Mucosa of stomach (tissue), 1 donor: ENCODE data around the gene ABI3.
A peak's percentile ranks its signal among the peaks of the same experiment; 100 is the strongest.
"Not testable (repeated sequence)": the region's sequence is repeated elsewhere in the genome, so short reads cannot be mapped to it uniquely, and the experiment has no call there.

Experiments
- H3K27me3 ChIP-seq: one replicate; pipeline ENCODE4 v1.7.0; 2013; ENCODE audit warnings: mild to moderate bottlenecking, low read length; ENCODE audit not compliant: control insufficient read depth, insufficient read depth
- H3K36me3 ChIP-seq: one replicate; pipeline ENCODE4 v1.7.0; 2013; ENCODE audit warnings: low read length; ENCODE audit not compliant: control insufficient read depth, insufficient read depth
- H3K4me1 ChIP-seq: one replicate; pipeline ENCODE4 v1.7.0; 2013; ENCODE audit warnings: mild to moderate bottlenecking, low read length; ENCODE audit not compliant: control insufficient read depth, insufficient read depth
- H3K4me3 ChIP-seq: one replicate; pipeline ENCODE4 v1.7.0; 2013; ENCODE audit warnings: low read length
- H3K9ac ChIP-seq: one replicate; pipeline ENCODE4 v1.7.0; 2013; ENCODE audit warnings: mild to moderate bottlenecking, low read length, moderate library complexity
- H3K9me3 ChIP-seq: one replicate; pipeline ENCODE4 v1.7.0; 2013; ENCODE audit warnings: mild to moderate bottlenecking, low read length, moderate library complexity; ENCODE audit not compliant: control insufficient read depth
- donor health status: Pancreatic carcinoma.

ABI3 gene

GRCh38 chr17:49185381-49185780 lies 25.1 kb upstream of the ABI3 start:
- not testable (repeated sequence) for H3K9ac ChIP-seq, H3K36me3 ChIP-seq, H3K9me3 ChIP-seq, H3K27me3 ChIP-seq, H3K4me3 ChIP-seq, H3K4me1 ChIP-seq

GRCh38 chr17:49187301-49187700 lies 23.2 kb upstream of the ABI3 start:
- Histone ChIP-seq H3K4me1 (no peaks in the 10 kb centered on the region), H3K9ac (no peak overlapping the region), H3K9me3 (no peaks in the 10 kb centered on the region)

GRCh38 chr17:49190932-49191331 lies 19.6 kb upstream of the ABI3 start:
- Histone ChIP-seq H3K9ac (no peak overlapping the region), H3K4me3 (no peak overlapping the region), H3K9me3 (no peaks in the 10 kb centered on the region), H3K36me3 (no peaks in the 10 kb centered on the region), H3K4me1 (no peaks in the 10 kb centered on the region), H3K27me3 (no peaks in the 10 kb centered on the region)

More at GRCh38 chr17:49187301-49187700, 23.2 kb upstream of the ABI3 start:
- Histone ChIP-seq H3K27me3 (no peaks in the 10 kb centered on the region), H3K36me3 (no peaks in the 10 kb centered on the region), H3K4me3 (no peak overlapping the region)

- no peaks in the 10 kb centered on the region for H3K9me3 ChIP-seq
- peak overlapping the region; percentile 100 for H3K4me3 ChIP-seq
- no peaks in the 10 kb centered on the region for H3K36me3 ChIP-seq
- peak overlapping the region; percentile 91 for H3K9ac ChIP-seq
- no peaks in the 10 kb centered on the region for H3K27me3 ChIP-seq
- no peaks in the 10 kb centered on the region for H3K4me1 ChIP-seq
Measured at GRCh38 chr17:49191409-49191916, 19.0 kb upstream of the ABI3 start.

GRCh38 chr17:49191917-49192741 lies 18.4 kb upstream of the ABI3 start:
- Histone ChIP-seq H3K4me1 (no peaks in the 10 kb centered on the region), H3K9me3 (no peaks in the 10 kb centered on the region), H3K36me3 (no peaks in the 10 kb centered on the region), H3K4me3 (peak overlapping the region; percentile 100), H3K9ac (peak overlapping the region; percentile 91), H3K27me3 (no peaks in the 10 kb centered on the region)

GRCh38 chr17:49193513-49194296 lies 16.8 kb upstream of the ABI3 start:
- H3K36me3 ChIP-seq: no peaks in the 10 kb centered on the region
- peak overlapping the region; percentile 100 for H3K4me3 ChIP-seq
- no peaks in the 10 kb centered on the region for H3K9me3 ChIP-seq
- peak overlapping the region; percentile 91 for H3K9ac ChIP-seq
- H3K27me3 ChIP-seq: no peaks in the 10 kb centered on the region
- no peaks in the 10 kb centered on the region for H3K4me1 ChIP-seq

- Histone ChIP-seq H3K27me3 (no peaks in the 10 kb centered on the region), H3K9ac (no peak overlapping the region), H3K9me3 (no peaks in the 10 kb centered on the region), H3K4me1 (no peaks in the 10 kb centered on the region), H3K36me3 (no peaks in the 10 kb centered on the region), H3K4me3 (no peak overlapping the region)
Measured at GRCh38 chr17:49194297-49194607, 16.3 kb upstream of the ABI3 start.

- Histone ChIP-seq H3K4me3 (no peak overlapping the region), H3K9ac (no peak overlapping the region), H3K9me3 (no peaks in the 10 kb centered on the region), H3K27me3 (no peaks in the 10 kb centered on the region), H3K36me3 (no peaks in the 10 kb centered on the region), H3K4me1 (no peaks in the 10 kb centered on the region)
Measured at GRCh38 chr17:49195751-49196150, 14.8 kb upstream of the ABI3 start.

GRCh38 chr17:49196520-49196919 lies 14.0 kb upstream of the ABI3 start:
- Histone ChIP-seq H3K36me3 (no peaks in the 10 kb centered on the region), H3K4me1 (no peaks in the 10 kb centered on the region), H3K9me3 (no peaks in the 10 kb centered on the region), H3K27me3 (no peaks in the 10 kb centered on the region), H3K9ac (no peak overlapping the region), H3K4me3 (no peak overlapping the region)

- Histone ChIP-seq H3K4me1 (no peaks in the 10 kb centered on the region), H3K9me3 (no peaks in the 10 kb centered on the region)
Measured at GRCh38 chr17:49197346-49197998, 13.0 kb upstream of the ABI3 start.

GRCh38 chr17:49198211-49198610 lies 12.3 kb upstream of the ABI3 start:
- no peaks in the 10 kb centered on the region for H3K9me3 ChIP-seq
- no peak overlapping the region for H3K4me3 ChIP-seq
- no peaks in the 10 kb centered on the region for H3K36me3 ChIP-seq
- H3K27me3 ChIP-seq: no peaks in the 10 kb centered on the region
- no peak overlapping the region for H3K9ac ChIP-seq
- H3K4me1 ChIP-seq: no peaks in the 10 kb centered on the region

More at GRCh38 chr17:49197346-49197998, 13.0 kb upstream of the ABI3 start:
- Histone ChIP-seq H3K4me3 (no peak overlapping the region), H3K36me3 (no peaks in the 10 kb centered on the region), H3K27me3 (no peaks in the 10 kb centered on the region), H3K9ac (no peak overlapping the region)
